Measurements from ENCODE around the gene PSEN1. TPM values are rescaled to one million over a fixed set of nuclear protein-coding genes. Genes with fewer than 3 reads are reported as not detected.

Gene PSEN1
- total RNA-seq, 1 experiment from 2014 or later = 39.3 TPM

- Histone ChIP-seq H3K27ac (ENCODE audit: low read length) (no peak overlapping the region), H3K4me1 (ENCODE audit: control insufficient read depth, insufficient read depth, low read length) (no peaks in the 10 kb centered on the region), H3K9me3 (ENCODE audit: control insufficient read depth, insufficient read depth, low read depth, low read length) (no peaks in the 10 kb centered on the region), H3K27me3 (ENCODE audit: control insufficient read depth, insufficient read depth, low read length) (no peaks in the 10 kb centered on the region), H3K36me3 (ENCODE audit: control insufficient read depth, insufficient read depth, low read length) (no peaks in the 10 kb centered on the region; the same call in 1 of the 2 replicates), H3K4me3 (ENCODE audit: low read depth in 2 of 2, low read length in 2 of 2) (no peak overlapping the region)
- intact Hi-C loops (cut with micrococcal nuclease; ENCODE audit: unreplicated experiment) = no loop called here
- ATAC-seq = no peak
- DNase-seq (ENCODE audit: low read depth, low spot score) = no peak
- ChIA-PET CTCF (no interaction called here), POLR2A (interaction anchor here (0.7 kb wide), 1 partner anchor 295 kb away, joined by 4 read pairs; no protein-coding TSS in a partner anchor)
- in situ Hi-C loops (cut with HindIII; ENCODE audit: low pct_unique_long_range_greater_than_20kb, low sequenced_read_pairs) = no loop called here
- no TSS peak for BruUV-seq (replicated peaks)
- TF ChIP-seq TCF7L2 (IDR thresholded peaks at IDR 0.05; ENCODE audit: low read depth, low read length) (no peak), SIN3A (IDR thresholded peaks at IDR 0.05; ENCODE audit: borderline replicate concordance, insufficient read depth, low read depth, low read length) (no peak), POLR2AphosphoS5 (IDR thresholded peaks at IDR 0.05; ENCODE audit: low read depth, low read length) (no peak)
- TF ChIP-seq, protein P1, sequence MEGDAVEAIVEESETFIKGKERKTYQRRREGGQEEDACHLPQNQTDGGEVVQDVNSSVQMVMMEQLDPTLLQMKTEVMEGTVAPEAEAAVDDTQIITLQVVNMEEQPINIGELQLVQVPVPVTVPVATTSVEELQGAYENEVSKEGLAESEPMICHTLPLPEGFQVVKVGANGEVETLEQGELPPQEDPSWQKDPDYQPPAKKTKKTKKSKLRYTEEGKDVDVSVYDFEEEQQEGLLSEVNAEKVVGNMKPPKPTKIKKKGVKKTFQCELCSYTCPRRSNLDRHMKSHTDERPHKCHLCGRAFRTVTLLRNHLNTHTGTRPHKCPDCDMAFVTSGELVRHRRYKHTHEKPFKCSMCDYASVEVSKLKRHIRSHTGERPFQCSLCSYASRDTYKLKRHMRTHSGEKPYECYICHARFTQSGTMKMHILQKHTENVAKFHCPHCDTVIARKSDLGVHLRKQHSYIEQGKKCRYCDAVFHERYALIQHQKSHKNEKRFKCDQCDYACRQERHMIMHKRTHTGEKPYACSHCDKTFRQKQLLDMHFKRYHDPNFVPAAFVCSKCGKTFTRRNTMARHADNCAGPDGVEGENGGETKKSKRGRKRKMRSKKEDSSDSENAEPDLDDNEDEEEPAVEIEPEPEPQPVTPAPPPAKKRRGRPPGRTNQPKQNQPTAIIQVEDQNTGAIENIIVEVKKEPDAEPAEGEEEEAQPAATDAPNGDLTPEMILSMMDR (IDR thresholded peaks at IDR 0.05) = no peak
- TF ChIP-seq, protein P2, sequence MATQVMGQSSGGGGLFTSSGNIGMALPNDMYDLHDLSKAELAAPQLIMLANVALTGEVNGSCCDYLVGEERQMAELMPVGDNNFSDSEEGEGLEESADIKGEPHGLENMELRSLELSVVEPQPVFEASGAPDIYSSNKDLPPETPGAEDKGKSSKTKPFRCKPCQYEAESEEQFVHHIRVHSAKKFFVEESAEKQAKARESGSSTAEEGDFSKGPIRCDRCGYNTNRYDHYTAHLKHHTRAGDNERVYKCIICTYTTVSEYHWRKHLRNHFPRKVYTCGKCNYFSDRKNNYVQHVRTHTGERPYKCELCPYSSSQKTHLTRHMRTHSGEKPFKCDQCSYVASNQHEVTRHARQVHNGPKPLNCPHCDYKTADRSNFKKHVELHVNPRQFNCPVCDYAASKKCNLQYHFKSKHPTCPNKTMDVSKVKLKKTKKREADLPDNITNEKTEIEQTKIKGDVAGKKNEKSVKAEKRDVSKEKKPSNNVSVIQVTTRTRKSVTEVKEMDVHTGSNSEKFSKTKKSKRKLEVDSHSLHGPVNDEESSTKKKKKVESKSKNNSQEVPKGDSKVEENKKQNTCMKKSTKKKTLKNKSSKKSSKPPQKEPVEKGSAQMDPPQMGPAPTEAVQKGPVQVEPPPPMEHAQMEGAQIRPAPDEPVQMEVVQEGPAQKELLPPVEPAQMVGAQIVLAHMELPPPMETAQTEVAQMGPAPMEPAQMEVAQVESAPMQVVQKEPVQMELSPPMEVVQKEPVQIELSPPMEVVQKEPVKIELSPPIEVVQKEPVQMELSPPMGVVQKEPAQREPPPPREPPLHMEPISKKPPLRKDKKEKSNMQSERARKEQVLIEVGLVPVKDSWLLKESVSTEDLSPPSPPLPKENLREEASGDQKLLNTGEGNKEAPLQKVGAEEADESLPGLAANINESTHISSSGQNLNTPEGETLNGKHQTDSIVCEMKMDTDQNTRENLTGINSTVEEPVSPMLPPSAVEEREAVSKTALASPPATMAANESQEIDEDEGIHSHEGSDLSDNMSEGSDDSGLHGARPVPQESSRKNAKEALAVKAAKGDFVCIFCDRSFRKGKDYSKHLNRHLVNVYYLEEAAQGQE (IDR thresholded peaks at IDR 0.05; ENCODE audit: insufficient read depth in 1 of 2, low read depth in 2 of 2, low read length in 1 of 2) = no peak
Measured at GRCh38 chr14:73149753-73150152, 13.4 kb downstream of the PSEN1 start.

DNA sequence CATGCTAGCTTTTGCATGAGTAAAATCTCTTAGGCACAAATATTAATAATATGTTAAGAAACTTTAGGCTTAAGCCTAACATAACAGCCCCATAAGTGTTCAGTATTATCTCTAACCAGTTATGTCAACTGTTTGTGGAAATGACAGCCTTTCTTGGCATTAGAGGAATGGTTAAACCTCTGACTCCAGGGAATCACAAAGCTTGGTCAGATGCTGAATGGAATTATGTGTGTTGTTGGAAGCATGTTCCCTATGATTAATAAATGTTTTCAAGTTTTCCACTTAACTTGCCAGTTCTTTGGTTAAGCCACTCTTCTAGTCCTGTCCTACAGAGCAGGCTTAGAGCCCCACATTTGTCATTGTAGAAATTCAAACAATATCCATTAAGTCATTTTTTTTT is 17.0 kb downstream of the PSEN1 start:
- CTCF ChIA-PET = no interaction called here
- BruUV-seq (replicated peaks) = no TSS peak

More for the DNA sequence above, 17.0 kb downstream of the PSEN1 start:
- no peaks in the 10 kb centered on the region for H3K9me3 ChIP-seq (ENCODE audit: control insufficient read depth, insufficient read depth, low read depth, low read length)
- DNase-seq (ENCODE audit: low read depth, low spot score) = no peak
- ATAC-seq = no peak
- intact Hi-C loops (cut with micrococcal nuclease; ENCODE audit: unreplicated experiment) = no loop called here
- H3K36me3 ChIP-seq (ENCODE audit: control insufficient read depth, insufficient read depth, low read length) = no peaks in the 10 kb centered on the region; the same call in 1 of the 2 replicates
- TF ChIP-seq, protein P1 (IDR thresholded peaks at IDR 0.05) = no peak
- TF ChIP-seq SIN3A (IDR thresholded peaks at IDR 0.05; ENCODE audit: borderline replicate concordance, insufficient read depth, low read depth, low read length) = no peak
- TF ChIP-seq, protein P2 (IDR thresholded peaks at IDR 0.05; ENCODE audit: insufficient read depth in 1 of 2, low read depth in 2 of 2, low read length in 1 of 2) = no peak
- no peak for TF ChIP-seq POLR2AphosphoS5 (IDR thresholded peaks at IDR 0.05; ENCODE audit: low read depth, low read length)
- no peak for TF ChIP-seq TCF7L2 (IDR thresholded peaks at IDR 0.05; ENCODE audit: low read depth, low read length)
- in situ Hi-C loops (cut with HindIII; ENCODE audit: low pct_unique_long_range_greater_than_20kb, low sequenced_read_pairs) = no loop called here
- H3K4me1 ChIP-seq (ENCODE audit: control insufficient read depth, insufficient read depth, low read length) = no peaks in the 10 kb centered on the region
- no peaks in the 10 kb centered on the region for H3K27me3 ChIP-seq (ENCODE audit: control insufficient read depth, insufficient read depth, low read length)
- no peak overlapping the region for H3K27ac ChIP-seq (ENCODE audit: low read length)
- no peak overlapping the region for H3K4me3 ChIP-seq (ENCODE audit: low read depth in 2 of 2, low read length in 2 of 2)
- POLR2A ChIA-PET = no interaction called here

All from Panc1 (cell line).